ENCODE data around the gene IMMP2L.
A peak's percentile ranks its signal among the peaks of the same experiment; 100 is the strongest.
"Not testable (repeated sequence)": the region's sequence is repeated elsewhere in the genome, so short reads cannot be mapped to it uniquely, and the experiment has no call there.

The IMMP2L gene

GRCh38 chr7:111091593-111092358 lies 470.5 kb downstream of the IMMP2L start:
- no peak for DNase-seq

GRCh38 chr7:111090846-111091245 lies 471.4 kb downstream of the IMMP2L start, which contains the start of gene LRRN3:
LRRN3 (plus strand) TSS chr7:111091127; CDS start chr7:111122773, 31,646 bp downstream.
- no peak for DNase-seq

GRCh38 chr7:111089822-111090426 lies 472.4 kb downstream of the IMMP2L start:
- peak in 1 of 2 experiments; percentile 48 for DNase-seq

GRCh38 chr7:111088328-111088727 lies 474.0 kb downstream of the IMMP2L start:
- DNase-seq, result no peak

- no peak for DNase-seq
These were observed 475.8 kb downstream of the IMMP2L start for GRCh38 chr7:111086532-111086931.

- no peak for DNase-seq
These were observed 476.9 kb downstream of the IMMP2L start for GRCh38 chr7:111085356-111085755.

- DNase-seq, result no peak
These were observed 478.9 kb downstream of the IMMP2L start for GRCh38 chr7:111083413-111083812.

- no peak for DNase-seq
These were observed 479.9 kb downstream of the IMMP2L start for GRCh38 chr7:111082351-111082750.

GRCh38 chr7:111081546-111082267 lies 480.6 kb downstream of the IMMP2L start:
- no peak for DNase-seq

GRCh38 chr7:111080495-111081105 lies 481.7 kb downstream of the IMMP2L start:
- no peak for DNase-seq

- no peak for DNase-seq
These were observed 485.3 kb downstream of the IMMP2L start for GRCh38 chr7:111077001-111077400.

GRCh38 chr7:111076205-111076604 lies 486.1 kb downstream of the IMMP2L start:
- DNase-seq, result peak in 1 of 2 experiments; percentile 1

- no peak for DNase-seq
These were observed 486.8 kb downstream of the IMMP2L start for GRCh38 chr7:111075498-111075897.

GRCh38 chr7:111074748-111075146 lies 487.5 kb downstream of the IMMP2L start:
- DNase-seq, result no peak

GRCh38 chr7:111074071-111074747 lies 488.1 kb downstream of the IMMP2L start:
- no peak for DNase-seq

- DNase-seq, result not testable (repeated sequence)
These were observed 489.6 kb downstream of the IMMP2L start for GRCh38 chr7:111072658-111073057.

- DNase-seq, result no peak
These were observed 490.7 kb downstream of the IMMP2L start for GRCh38 chr7:111071556-111071955.

- DNase-seq, result no peak
These were observed 493.7 kb downstream of the IMMP2L start for GRCh38 chr7:111068618-111069017.

- DNase-seq, result no peak
These were observed 494.6 kb downstream of the IMMP2L start for GRCh38 chr7:111067682-111068081.

- DNase-seq, result no peak
These were observed 495.0 kb downstream of the IMMP2L start for GRCh38 chr7:111067251-111067650.

- DNase-seq, result no peak
These were observed 499.1 kb downstream of the IMMP2L start for GRCh38 chr7:111063166-111063565.

- no peak for DNase-seq
These were observed 502.5 kb downstream of the IMMP2L start for GRCh38 chr7:111059833-111060232.

GRCh38 chr7:111057066-111057465 lies 505.2 kb downstream of the IMMP2L start:
- DNase-seq, result no peak
